DMS53 (cell line): ENCODE data around the gene PIAS4.
A peak's percentile ranks its signal among the peaks of the same experiment; 100 is the strongest.

Source experiments
- DNase-seq: peaks from one replicate; lab custom pipeline; 2025; lab: John Stamatoyannopoulos, UW

The PIAS4 gene

GRCh38 chr19:3977242-3978143 lies 30.0 kb upstream of the PIAS4 start:
- DNase-seq: peak; percentile 27

- DNase-seq: no peak
Measured at GRCh38 chr19:3978145-3978544, 29.4 kb upstream of the PIAS4 start.

GRCh38 chr19:3979289-3979673 lies 28.3 kb upstream of the PIAS4 start:
- DNase-seq: peak; percentile 37

GRCh38 chr19:3979674-3980352 lies 27.7 kb upstream of the PIAS4 start:
- no peak for DNase-seq

GRCh38 chr19:3980353-3981251 lies 26.9 kb upstream of the PIAS4 start:
- peak; percentile 19 for DNase-seq

- no peak for DNase-seq
Measured at GRCh38 chr19:3981373-3981735, 26.2 kb upstream of the PIAS4 start.

GRCh38 chr19:3981736-3982681 lies 25.5 kb upstream of the PIAS4 start:
- DNase-seq: no peak

- DNase-seq: peak; percentile 79
Measured at GRCh38 chr19:3982701-3983541, 24.6 kb upstream of the PIAS4 start.

- DNase-seq: no peak
Measured at GRCh38 chr19:3983542-3983914, 24.0 kb upstream of the PIAS4 start.

- peak; percentile 81 for DNase-seq
Measured at GRCh38 chr19:3983936-3984583, 23.5 kb upstream of the PIAS4 start.

GRCh38 chr19:3984584-3984907 lies 23.0 kb upstream of the PIAS4 start:
- no peak for DNase-seq

GRCh38 chr19:3984908-3985642 lies 22.5 kb upstream of the PIAS4 start, which contains the start of gene EEF2:
TSS of gene EEF2 (minus strand) at chr19:3985463. CDS start at chr19:3985380, 83 bp downstream.
- peak; percentile 91 for DNase-seq

- peak; percentile 63 for DNase-seq
Measured at GRCh38 chr19:3985643-3986259, 21.8 kb upstream of the PIAS4 start.

- DNase-seq: peak; percentile 90
Measured at GRCh38 chr19:3986260-3987041, 21.1 kb upstream of the PIAS4 start.

GRCh38 chr19:3987619-3988371 lies 19.7 kb upstream of the PIAS4 start:
- DNase-seq: peak; percentile 88

- no peak for DNase-seq
Measured at GRCh38 chr19:3990815-3991117, 16.8 kb upstream of the PIAS4 start.

- no peak for DNase-seq
Measured at GRCh38 chr19:3995607-3996006, 11.9 kb upstream of the PIAS4 start.
